OCI-LY7 (cell line): ENCODE results near the gene RBBP6. TPM values are rescaled to one million over a fixed set of nuclear protein-coding genes. Genes with fewer than 3 reads are reported as not detected.

Source experiments
- BruUV-seq: library from RNA; stranded (reverse); fragments of 400-500 nt; replicated peaks from 2 replicates; lab custom pipeline; 2021; lab: Mats Ljungman, UMichigan
- CTCF ChIA-PET: fragments of 300-600 bp; sonication (Branson Sonifier 250); formaldehyde crosslinking; loops from one replicate; lab custom pipeline; 2022; ENCODE audit warnings: antibody characterized with exemption; ENCODE audit not compliant: unreplicated experiment; lab: Charles Lee
- POLR2A ChIA-PET: fragments of 300-600 bp; sonication (Branson Sonifier 250); formaldehyde crosslinking; loops from one replicate; lab custom pipeline; 2022; ENCODE audit warnings: antibody characterized with exemption; lab: Charles Lee
- DNase-seq: peaks from one replicate; pipeline ENCODE4 v3.0.0-alpha.2; 2015; ENCODE audit warnings: low spot score
- H2AFZ ChIP-seq: fragments of 200-600 bp; sonication (generic), shearing (Covaris generic); 2 replicates; pipeline ENCODE4 v1.6.1; 2014; ENCODE audit warnings: mild to moderate bottlenecking, antibody characterized with exemption, low read length, moderate library complexity
- H3K27ac ChIP-seq: fragments of 200-600 bp; sonication (generic); 2 replicates; pipeline ENCODE4 v1.5.1; 2014; ENCODE audit warnings: mixed run types, low read depth, mild to moderate bottlenecking, moderate library complexity, low read length, inconsistent platforms; ENCODE audit not compliant: poor library complexity, severe bottlenecking
- H3K36me3 ChIP-seq: fragments of 200-600 bp; sonication (generic); 2 replicates; pipeline ENCODE4 v1.6.1; 2014; ENCODE audit warnings: mild to moderate bottlenecking, antibody characterized with exemption, low read length, moderate library complexity, mixed read lengths; ENCODE audit not compliant: insufficient read depth
- H3K4me1 ChIP-seq: fragments of 200-600 bp; sonication (generic); 2 replicates; pipeline ENCODE4 v1.5.1; 2014; ENCODE audit warnings: mild to moderate bottlenecking, low read length; ENCODE audit not compliant: insufficient read depth, poor library complexity, severe bottlenecking
- H3K4me2 ChIP-seq: fragments of 200-600 bp; sonication (generic); 2 replicates; pipeline ENCODE4 v1.6.1; 2014; ENCODE audit warnings: mild to moderate bottlenecking, low read length
- H3K4me3 ChIP-seq: fragments of 200-600 bp; sonication (generic); 2 replicates; pipeline ENCODE4 v1.5.1; 2014; ENCODE audit warnings: mild to moderate bottlenecking, low read depth, low read length; ENCODE audit not compliant: poor library complexity, severe bottlenecking
- H3K79me2 ChIP-seq: fragments of 200-600 bp; sonication (generic); 2 replicates; pipeline ENCODE4 v1.6.1; 2016; ENCODE audit warnings: low read depth, mild to moderate bottlenecking, low read length, moderate library complexity, mixed read lengths; ENCODE audit not compliant: insufficient read depth
- H3K9me2 ChIP-seq: fragments of 200-600 bp; sonication (generic); 2 replicates; pipeline ENCODE4 v1.6.1; 2016; ENCODE audit warnings: mild to moderate bottlenecking, low read length, mixed read lengths; ENCODE audit not compliant: insufficient read depth
- H3K9me3 ChIP-seq: fragments of 200-600 bp; sonication (generic); 2 replicates; pipeline ENCODE4 v1.6.1; 2014; ENCODE audit warnings: mild to moderate bottlenecking, mixed run types, low read length, mixed read lengths
- H4K20me1 ChIP-seq: fragments of 200-600 bp; sonication (generic); 2 replicates; pipeline ENCODE4 v1.6.1; 2014; ENCODE audit warnings: mild to moderate bottlenecking, antibody characterized with exemption, low read length, moderate library complexity, mixed read lengths; ENCODE audit not compliant: insufficient read depth
- CTCF ChIP-seq: fragments of 200-600 bp; sonication (generic); conservative IDR thresholded peaks from 2 replicates; pipeline ENCODE4 v1.5.1; 2014; ENCODE audit warnings: mild to moderate bottlenecking, antibody characterized with exemption, low read length, moderate library complexity, mixed read lengths
- EZH2phosphoT487 ChIP-seq: fragments of 200-600 bp; sonication (generic); IDR thresholded peaks from 2 replicates; pipeline ENCODE4 v1.6.1; 2018; ENCODE audit warnings: low read depth, borderline replicate concordance, mild to moderate bottlenecking, mixed run types, antibody characterized with exemption, low read length, moderate library complexity, mixed read lengths
- intact Hi-C: fragments of 100-400 bp; cut with micrococcal nuclease; formaldehyde crosslinking; loops from one replicate; pipeline ENCODE4 v1.10.0; 2022; ENCODE audit not compliant: unreplicated experiment
- total RNA-seq, 2 experiments: library from RNA; depleted of rRNA in 1 of 2; stranded (reverse); fragments of >200 nt in 1 of 2; shearing (Covaris generic) in 1 of 2; gene quantifications; 2 replicates each; pipeline ENCODE4 v1.2.3, GENCODE V29; 2014 to 2022

Gene RBBP6
- total RNA-seq, 2 experiments from 2014 or later: 41.2 to 83.0 TPM

GRCh38 chr16:24541233-24541933 is 2.0 kb downstream of the RBBP6 start:
- intact Hi-C loops: loop anchor here (5.0 to 10.0 kb wide), 2 partner anchors 476 to 713 kb away; partner anchors contain the start of genes ARHGAP17 and ZKSCAN2
- TSS peak; percentile 45 for BruUV-seq
- DNase-seq: no peak

DNA sequence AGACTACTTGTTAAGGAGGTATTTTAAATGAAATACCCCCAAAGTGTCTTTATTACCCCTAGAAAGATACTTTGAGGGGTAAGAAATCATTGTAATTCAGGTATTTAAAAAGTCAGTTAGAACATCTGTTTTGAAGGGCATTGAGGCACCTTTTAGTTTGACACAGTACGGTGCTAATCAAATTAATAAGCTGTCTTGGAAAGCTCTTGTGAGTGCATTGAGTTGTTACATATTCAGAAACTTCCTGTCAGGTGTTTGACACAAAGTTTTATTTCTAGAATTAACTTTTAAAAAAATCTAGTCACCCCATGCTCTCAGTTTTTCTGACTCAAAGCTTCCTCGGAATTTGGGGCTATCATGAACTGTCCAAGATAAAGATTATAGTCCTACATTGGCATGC is 4.6 kb downstream of the RBBP6 start:
- Histone ChIP-seq H3K36me3 (peaks cover 88% of the 10 kb centered on the region), H4K20me1 (peaks cover 57% of the 10 kb centered on the region), H3K4me1 (peaks cover 34% of the 10 kb centered on the region), H3K4me3 (peak overlapping the region; percentile 99), H3K79me2 (peaks cover 93% of the 10 kb centered on the region), H3K9me2 (no peaks in the 10 kb centered on the region), H3K4me2 (peak overlapping the region; percentile 78), H2AFZ (no peak overlapping the region), H3K9me3 (no peaks in the 10 kb centered on the region), H3K27ac (peak overlapping the region; percentile 71)
- intact Hi-C loops: loop anchor here (5.0 to 10.0 kb wide), 2 partner anchors 473 to 711 kb away; partner anchors contain the start of genes ARHGAP17 and ZKSCAN2
- ChIA-PET POLR2A (no interaction called here), CTCF (no interaction called here)
- no TSS peak for BruUV-seq
- no peak for TF ChIP-seq EZH2phosphoT487
- peak; percentile 55 for DNase-seq

More at GRCh38 chr16:24541233-24541933, 2.0 kb downstream of the RBBP6 start:
- Histone ChIP-seq H3K4me3 (peak overlapping the region; percentile 99), H3K9me3 (no peaks in the 10 kb centered on the region), H2AFZ (no peak overlapping the region), H4K20me1 (peaks cover 57% of the 10 kb centered on the region), H3K4me2 (peak overlapping the region; percentile 78), H3K27ac (peak overlapping the region; percentile 80), H3K79me2 (peaks cover 69% of the 10 kb centered on the region), H3K36me3 (peaks cover 63% of the 10 kb centered on the region), H3K9me2 (no peaks in the 10 kb centered on the region), H3K4me1 (peaks cover 53% of the 10 kb centered on the region)
- TF ChIP-seq EZH2phosphoT487 (no peak), CTCF (no peak)
- POLR2A ChIA-PET: interaction anchor here (0.5 to 1.3 kb wide), 9 partner anchors 8 to 1026 kb away, joined by 3 to 5 read pairs (median 3); no protein-coding TSS in a partner anchor
- CTCF ChIA-PET: no interaction called here

DNA sequence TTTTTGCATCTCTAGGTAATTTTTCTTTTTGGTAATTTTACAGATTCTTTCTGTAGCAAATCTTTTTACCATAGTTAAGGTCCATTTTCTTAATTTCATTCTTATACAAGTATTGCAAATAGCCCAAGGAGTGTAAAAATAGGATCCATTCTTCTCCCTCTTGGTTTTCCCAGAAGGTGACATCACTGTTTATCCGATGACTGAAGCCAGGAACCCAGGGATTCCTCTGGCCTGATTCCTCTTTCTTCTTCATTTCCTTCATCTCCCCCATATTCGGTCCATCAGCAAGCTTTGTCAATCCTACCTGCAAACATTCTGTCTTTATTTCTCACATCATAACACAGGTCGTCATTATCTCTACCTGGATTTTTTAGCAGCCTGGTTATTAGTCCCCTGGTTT is 5.3 kb downstream of the RBBP6 start:
- intact Hi-C loops: loop anchor here (5.0 to 10.0 kb wide), 2 partner anchors 473 to 710 kb away; partner anchors contain the start of genes ARHGAP17 and ZKSCAN2
- TF ChIP-seq EZH2phosphoT487: no peak
- no peak for TF ChIP-seq CTCF
- Histone ChIP-seq H3K9me3 (no peaks in the 10 kb centered on the region), H3K36me3 (peaks cover 95% of the 10 kb centered on the region), H3K9me2 (no peaks in the 10 kb centered on the region), H2AFZ (no peak overlapping the region), H3K4me3 (no peak overlapping the region), H4K20me1 (peaks cover 63% of the 10 kb centered on the region), H3K4me1 (peaks cover 33% of the 10 kb centered on the region), H3K27ac (no peak overlapping the region), H3K4me2 (peak overlapping the region; percentile 78), H3K79me2 (peaks cover 99% of the 10 kb centered on the region)
- BruUV-seq: no TSS peak
- DNase-seq: no peak
- CTCF ChIA-PET: no interaction called here
- POLR2A ChIA-PET: no interaction called here
